Retinal pigment epithelial cell (primary cell): ENCODE data around the gene MAP4.
"Not testable (repeated sequence)": the region's sequence is repeated elsewhere in the genome, so short reads cannot be mapped to it uniquely, and the experiment has no call there.

Source experiments
- DNase-seq: peaks from one replicate; pipeline ENCODE4 v3.0.0-alpha.2; 2010; ENCODE audit warnings: low read depth
- H3K4me3 ChIP-seq: 2 replicates; pipeline ENCODE4 v1.5.1; 2011; ENCODE audit warnings: mild to moderate bottlenecking, low read length, control low read depth, moderate library complexity
- CTCF ChIP-seq: conservative IDR thresholded peaks from 2 replicates; pipeline ENCODE4 v1.5.1; 2011; ENCODE audit warnings: low read depth, low read length, control low read depth, inconsistent platforms

Gene MAP4

DNA sequence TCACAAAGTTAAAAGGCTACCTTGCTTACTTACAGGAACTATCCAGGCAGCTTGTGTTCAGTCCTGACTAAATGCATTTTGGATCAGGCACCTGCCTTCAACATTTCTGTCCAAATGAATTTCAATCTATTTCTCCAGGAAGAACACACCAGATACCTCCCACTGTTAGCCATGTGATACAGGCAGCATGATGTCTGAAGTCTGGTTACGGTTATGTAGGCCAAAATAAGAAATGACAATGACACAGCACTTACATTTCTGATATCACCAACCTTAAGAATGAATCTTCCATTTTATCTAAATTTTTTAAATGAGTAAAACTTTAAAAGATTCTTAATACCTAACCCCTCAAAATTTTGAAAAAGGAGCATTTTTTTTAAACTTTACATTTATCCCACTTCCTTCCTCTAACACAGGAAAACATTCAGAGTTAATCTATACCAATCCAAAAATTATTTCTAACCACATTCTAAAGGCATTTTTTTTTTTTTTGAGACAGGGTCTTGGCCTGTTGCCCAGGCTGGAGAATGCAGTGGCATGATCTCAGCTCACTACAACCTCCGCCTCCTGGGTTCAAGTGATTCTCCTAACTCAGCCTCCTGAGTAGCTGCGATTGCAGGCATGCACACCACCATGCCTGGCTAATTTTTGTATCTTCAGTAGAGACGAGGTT is at the start of gene MAP4:
MAP4 (minus strand) TSS at position 116 of the 673 bp plus-strand sequence. CDS start 17,556 bp downstream, outside the sequence.
- no peak for TF ChIP-seq CTCF
- peak; percentile 12 for DNase-seq
- no peak within 1 kb of the TSS for H3K4me3 ChIP-seq

DNA sequence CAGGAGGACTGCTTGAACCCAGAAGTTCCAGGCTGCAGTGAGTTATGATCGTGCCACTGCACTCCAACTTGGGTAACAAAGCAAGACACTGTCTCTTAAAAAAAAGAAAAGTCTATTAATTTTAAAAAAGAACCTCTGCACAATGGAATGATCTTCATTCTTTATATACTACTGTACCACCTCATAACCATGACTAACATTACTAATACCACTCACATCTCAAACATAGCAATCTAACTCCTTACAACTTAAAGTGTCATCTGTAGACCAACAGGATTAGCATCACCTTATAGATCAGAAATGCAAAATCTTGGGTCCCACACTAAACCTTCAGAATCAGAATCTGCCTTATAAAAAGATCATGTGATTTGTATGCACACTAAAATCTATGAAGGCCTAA is 48.8 kb upstream of the MAP4 start:
- TF ChIP-seq CTCF: no peak
- no peak overlapping the region for H3K4me3 ChIP-seq
- DNase-seq: no peak

DNA sequence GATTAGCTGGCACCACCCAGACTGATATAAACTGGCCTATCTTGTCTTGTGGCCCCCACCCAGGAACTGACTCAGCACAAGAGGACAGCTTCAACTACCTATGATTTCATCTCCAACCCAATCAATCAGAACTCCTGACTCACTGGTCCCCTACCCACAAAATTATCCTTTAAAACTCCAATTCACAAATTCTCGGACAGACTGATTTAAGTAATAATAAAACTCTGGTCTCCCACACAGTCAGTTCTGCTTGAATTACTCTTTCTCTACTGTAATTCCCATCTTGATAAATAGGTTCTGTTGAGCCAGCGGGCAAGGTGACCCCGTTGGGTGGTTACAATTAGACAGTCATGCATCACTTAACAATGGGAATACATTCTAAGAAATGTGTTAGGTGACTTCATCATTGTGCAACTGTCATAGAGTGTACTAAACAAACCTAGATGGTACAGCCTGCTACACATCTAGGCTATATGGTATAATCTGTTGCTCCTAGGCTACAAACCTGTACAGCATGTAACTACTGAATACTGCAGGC is 48.1 kb upstream of the MAP4 start:
- no peak overlapping the region for H3K4me3 ChIP-seq
- TF ChIP-seq CTCF: no peak
- no peak for DNase-seq

GRCh38 chr3:48061586-48061985 is 45.4 kb upstream of the MAP4 start:
- H3K4me3 ChIP-seq, DNase-seq: not testable (repeated sequence)

- no peak for DNase-seq
- TF ChIP-seq CTCF: no peak
- no peak overlapping the region for H3K4me3 ChIP-seq
These were observed 41.9 kb upstream of the MAP4 start for GRCh38 chr3:48058091-48058490.

DNA sequence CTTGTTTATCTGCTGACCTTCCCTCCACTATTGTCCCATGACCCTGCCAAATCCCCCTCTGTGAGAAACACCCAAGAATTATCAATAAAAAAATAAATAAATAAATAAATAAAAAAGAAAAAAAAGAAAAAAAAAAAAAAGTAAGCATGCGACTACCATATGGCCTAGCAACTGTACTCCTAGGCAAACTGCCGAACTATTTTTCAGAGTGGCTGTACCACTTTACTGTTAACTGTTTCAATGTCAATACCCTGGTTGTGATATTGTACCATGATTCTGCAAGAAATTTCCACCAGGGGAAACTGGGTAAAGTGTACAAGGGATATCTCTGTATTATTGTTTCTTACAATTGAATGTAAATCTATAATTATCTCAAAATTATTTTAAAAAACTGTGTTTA is 41.3 kb upstream of the MAP4 start:
- TF ChIP-seq CTCF: no peak
- no peak overlapping the region for H3K4me3 ChIP-seq
- DNase-seq: no peak

GRCh38 chr3:48047841-48048464 is 31.7 kb upstream of the MAP4 start:
- no peak for TF ChIP-seq CTCF
- no peak overlapping the region for H3K4me3 ChIP-seq
- no peak for DNase-seq
